Effector memory CD4-positive, alpha-beta T cell (primary cell): ENCODE results near the gene CHST10.

ENCODE experiments used
- DNase-seq, 3 donors: peaks; one replicate each; pipeline ENCODE4 v3.0.0-alpha.2; 2020
- H3K27ac ChIP-seq: 2 replicates; pipeline ENCODE4 v1.7.0; 2013; ENCODE audit warnings: mild to moderate bottlenecking, low read length, moderate library complexity; ENCODE audit not compliant: insufficient read depth, poor library complexity, severe bottlenecking
- H3K27me3 ChIP-seq: replicated peaks from 2 replicates; pipeline ENCODE4 v1.7.0; 2013; ENCODE audit warnings: mild to moderate bottlenecking, low read length; ENCODE audit not compliant: insufficient read depth, control insufficient read depth, poor library complexity, severe bottlenecking
- H3K36me3 ChIP-seq: 2 replicates; pipeline ENCODE4 v1.7.0; 2013; ENCODE audit warnings: mild to moderate bottlenecking, low read length, moderate library complexity; ENCODE audit not compliant: control insufficient read depth, insufficient read depth
- H3K4me1 ChIP-seq: 2 replicates; pipeline ENCODE4 v1.7.0; 2013; ENCODE audit warnings: low read length, mild to moderate bottlenecking; ENCODE audit not compliant: control insufficient read depth, insufficient read depth, poor library complexity, severe bottlenecking
- H3K4me3 ChIP-seq: 2 replicates; pipeline ENCODE4 v1.7.0; 2013; ENCODE audit warnings: low read length, low read depth, mild to moderate bottlenecking; ENCODE audit not compliant: insufficient read depth, poor library complexity, severe bottlenecking
- H3K9me3 ChIP-seq: 2 replicates; pipeline ENCODE4 v1.7.0; 2013; ENCODE audit warnings: mild to moderate bottlenecking, low read length, moderate library complexity; ENCODE audit not compliant: control insufficient read depth

CHST10 gene

DNA sequence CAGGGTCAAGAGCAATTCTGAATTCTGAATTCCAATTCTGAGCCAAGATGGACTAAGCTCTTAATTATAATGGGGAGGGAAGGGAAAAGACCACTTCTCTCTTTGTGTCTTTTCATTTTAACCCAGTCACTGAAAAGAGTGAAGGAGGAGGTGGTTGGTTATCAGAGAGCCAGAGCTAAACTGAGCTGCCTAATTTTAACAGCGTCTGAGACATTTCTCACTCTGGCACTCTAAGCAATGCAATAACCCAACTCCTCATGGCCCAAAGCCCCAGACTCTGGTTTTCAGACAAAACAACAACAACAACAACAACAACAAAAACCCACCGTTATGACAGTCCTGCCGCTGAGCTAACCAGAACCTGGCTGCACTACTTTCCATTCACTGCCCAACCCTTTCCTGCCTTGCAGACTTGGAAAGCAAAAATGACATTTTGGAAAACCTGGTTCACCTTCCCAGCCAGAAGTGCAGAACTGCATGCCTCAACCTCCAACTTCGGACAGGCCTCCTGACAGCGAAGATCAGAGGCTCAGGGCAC, 1.0 kb downstream of the CHST10 start:
- H3K4me3 ChIP-seq, result peak overlapping the region; percentile 59
- no peaks in the 10 kb centered on the region for H3K36me3 ChIP-seq
- no peak for DNase-seq
- H3K27ac ChIP-seq, result no peak overlapping the region
- H3K4me1 ChIP-seq, result peaks cover 6% of the 10 kb centered on the region
- H3K9me3 ChIP-seq, result no peaks in the 10 kb centered on the region
- no peaks in the 10 kb centered on the region for H3K27me3 ChIP-seq

DNA sequence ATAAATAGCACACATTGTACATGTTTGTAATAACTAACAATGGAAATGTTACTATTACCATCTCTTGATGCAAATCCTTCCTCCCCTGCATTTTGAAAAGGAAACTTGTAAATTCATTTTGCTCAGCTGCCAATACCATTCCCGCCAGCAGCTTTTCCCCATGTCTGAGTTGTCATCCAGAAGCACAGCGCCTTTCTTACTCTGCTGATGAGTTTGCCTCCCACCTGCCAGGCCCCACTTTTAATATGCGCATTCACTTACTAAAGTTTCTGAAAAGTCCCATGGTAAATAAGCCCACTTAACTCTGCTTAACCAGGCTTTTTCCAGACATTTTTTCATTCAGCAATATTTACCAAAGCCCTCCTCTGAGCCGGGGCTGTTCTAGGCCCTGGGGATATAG, 3.9 kb downstream of the CHST10 start:
- H3K9me3 ChIP-seq, result no peaks in the 10 kb centered on the region
- no peaks in the 10 kb centered on the region for H3K36me3 ChIP-seq
- H3K27me3 ChIP-seq, result no peaks in the 10 kb centered on the region
- no peak overlapping the region for H3K27ac ChIP-seq
- H3K4me1 ChIP-seq, result peaks cover 6% of the 10 kb centered on the region
- H3K4me3 ChIP-seq, result no peak overlapping the region
- DNase-seq, result no peak

DNA sequence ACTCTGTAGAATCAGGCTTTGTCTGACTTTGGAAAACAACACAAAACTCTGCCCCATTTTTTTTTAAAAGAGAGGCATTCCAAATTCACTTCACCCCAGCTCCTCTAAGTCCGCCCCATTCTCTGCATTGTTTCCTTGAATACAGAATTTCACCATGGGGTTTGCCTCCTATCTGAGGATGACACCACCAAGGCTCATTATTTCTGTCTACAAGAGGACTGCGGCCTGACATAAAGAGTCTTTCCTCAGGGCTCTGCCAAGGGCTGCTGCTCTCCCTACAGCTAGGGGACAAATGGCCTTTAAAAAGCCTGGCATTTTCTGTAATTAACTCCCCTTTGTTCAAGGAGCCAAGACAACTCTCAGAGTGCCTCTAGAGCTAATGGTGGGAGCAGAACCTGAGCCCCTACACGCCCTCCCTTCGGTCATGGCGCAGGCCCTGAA, 4.6 kb downstream of the CHST10 start:
- no peak for DNase-seq
- Histone ChIP-seq H3K4me1 (peaks cover 6% of the 10 kb centered on the region), H3K4me3 (no peak overlapping the region), H3K27me3 (no peaks in the 10 kb centered on the region), H3K9me3 (no peaks in the 10 kb centered on the region), H3K36me3 (no peaks in the 10 kb centered on the region), H3K27ac (no peak overlapping the region)

DNA sequence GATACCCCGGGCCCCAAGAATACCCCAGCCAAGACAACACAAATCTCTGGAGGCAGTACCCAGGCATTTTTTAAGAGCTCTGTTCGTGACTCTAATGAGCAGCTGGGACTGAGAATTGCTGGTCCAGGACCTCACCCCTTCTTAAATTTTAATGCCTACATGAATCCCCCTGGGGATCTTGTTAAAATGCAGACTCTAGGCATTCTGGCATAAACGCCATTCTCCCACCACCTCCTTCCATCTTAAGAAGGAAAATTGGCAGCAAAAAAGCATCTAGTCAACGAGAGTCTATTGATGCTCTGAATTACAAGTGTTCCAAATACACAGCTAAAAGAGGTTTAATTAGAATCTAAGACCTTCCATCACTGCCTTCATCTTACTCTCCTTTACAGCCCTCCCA, 5.0 kb downstream of the CHST10 start:
- no peaks in the 10 kb centered on the region for H3K36me3 ChIP-seq
- DNase-seq, result no peak
- H3K9me3 ChIP-seq, result no peaks in the 10 kb centered on the region
- H3K27ac ChIP-seq, result no peak overlapping the region
- peaks cover 6% of the 10 kb centered on the region for H3K4me1 ChIP-seq
- H3K27me3 ChIP-seq, result no peaks in the 10 kb centered on the region
- H3K4me3 ChIP-seq, result no peak overlapping the region

DNA sequence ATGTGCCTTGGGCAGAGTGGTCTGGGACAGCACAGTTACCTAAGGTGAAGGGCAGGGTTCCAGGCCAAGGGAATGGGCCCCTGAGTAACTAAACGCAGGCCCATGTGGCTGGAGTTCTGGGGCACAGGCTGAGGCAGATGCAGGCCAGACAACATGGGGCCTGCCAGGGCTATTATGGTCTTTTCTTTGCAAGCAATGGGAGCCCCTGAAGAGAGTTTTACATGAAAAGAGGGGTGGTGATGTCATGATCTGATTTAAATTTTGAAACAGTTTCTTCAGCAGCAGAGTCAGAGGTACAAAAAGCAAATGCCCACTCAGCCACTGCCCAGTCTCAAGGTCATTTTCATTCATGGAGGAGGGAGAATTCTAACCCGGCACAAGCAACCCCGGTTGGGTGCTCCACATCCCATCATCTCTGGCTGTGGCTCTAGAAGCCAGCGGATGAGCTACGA, 5.6 kb downstream of the CHST10 start:
- H3K9me3 ChIP-seq, result no peaks in the 10 kb centered on the region

DNA sequence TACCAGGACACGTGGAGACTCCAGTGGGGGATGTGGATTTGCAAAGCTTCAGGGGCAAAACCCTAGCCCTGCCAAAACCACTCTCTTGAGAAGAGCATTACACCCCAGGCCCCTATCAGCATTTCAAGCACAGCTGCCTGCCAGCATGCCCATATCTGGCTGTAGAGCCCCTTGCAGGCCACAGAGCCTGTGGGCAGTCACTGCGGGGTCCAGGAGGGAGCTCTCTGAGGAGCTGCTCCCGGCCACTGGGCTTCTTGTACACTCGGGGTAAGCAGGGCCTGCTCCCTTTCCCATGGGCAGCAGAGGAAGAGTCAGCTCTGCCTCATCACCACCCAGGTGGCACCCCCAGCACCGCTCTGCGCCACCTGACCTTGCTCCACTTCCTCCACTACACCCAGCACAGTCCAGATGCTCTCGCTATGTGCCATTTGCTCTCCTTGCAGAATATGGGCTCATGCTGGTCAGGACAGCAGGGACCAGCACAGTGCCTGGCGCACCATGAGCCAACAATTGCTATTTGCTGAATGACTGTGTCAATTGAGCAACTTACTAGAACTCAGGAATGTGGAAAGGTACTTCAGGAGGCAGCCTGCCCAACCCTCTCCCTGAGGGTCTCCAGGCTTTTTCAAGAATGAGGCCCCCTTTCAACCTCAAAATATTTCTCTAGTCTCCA, 7.4 kb downstream of the CHST10 start:
- no peaks in the 10 kb centered on the region for H3K36me3 ChIP-seq
- H3K4me3 ChIP-seq, result no peak overlapping the region
- H3K27me3 ChIP-seq, result no peaks in the 10 kb centered on the region
- no peaks in the 10 kb centered on the region for H3K9me3 ChIP-seq
- DNase-seq, result no peak
- H3K4me1 ChIP-seq, result no peaks in the 10 kb centered on the region
- H3K27ac ChIP-seq, result no peak overlapping the region

More for the DNA sequence above, 5.6 kb downstream of the CHST10 start:
- no peak for DNase-seq
- H3K27ac ChIP-seq, result no peak overlapping the region
- H3K4me3 ChIP-seq, result no peak overlapping the region
- peaks cover 4% of the 10 kb centered on the region for H3K4me1 ChIP-seq
- no peaks in the 10 kb centered on the region for H3K36me3 ChIP-seq
- no peaks in the 10 kb centered on the region for H3K27me3 ChIP-seq

DNA sequence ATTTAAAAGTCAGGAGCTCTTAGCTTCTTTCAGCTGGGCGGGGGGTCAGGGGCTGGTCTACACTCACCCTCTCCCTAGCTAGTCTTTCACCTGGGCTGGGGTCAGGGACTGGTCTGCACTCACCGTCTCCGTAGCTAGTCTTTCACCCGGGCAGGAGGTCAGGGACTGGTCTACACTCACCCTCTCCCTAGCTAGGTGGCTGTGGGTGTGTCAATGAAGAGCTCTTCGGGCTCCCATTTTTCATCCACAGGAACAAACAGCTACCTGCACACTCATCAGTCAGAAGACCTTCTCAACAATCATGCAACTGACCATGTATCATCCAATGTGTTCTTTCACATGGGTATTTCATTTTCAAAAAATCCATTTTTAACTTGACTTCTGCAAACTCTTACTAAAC, 8.0 kb downstream of the CHST10 start:
- Histone ChIP-seq H3K27me3 (no peaks in the 10 kb centered on the region), H3K4me3 (no peak overlapping the region), H3K36me3 (no peaks in the 10 kb centered on the region), H3K27ac (no peak overlapping the region), H3K4me1 (no peaks in the 10 kb centered on the region), H3K9me3 (no peaks in the 10 kb centered on the region)
- DNase-seq, result no peak

DNA sequence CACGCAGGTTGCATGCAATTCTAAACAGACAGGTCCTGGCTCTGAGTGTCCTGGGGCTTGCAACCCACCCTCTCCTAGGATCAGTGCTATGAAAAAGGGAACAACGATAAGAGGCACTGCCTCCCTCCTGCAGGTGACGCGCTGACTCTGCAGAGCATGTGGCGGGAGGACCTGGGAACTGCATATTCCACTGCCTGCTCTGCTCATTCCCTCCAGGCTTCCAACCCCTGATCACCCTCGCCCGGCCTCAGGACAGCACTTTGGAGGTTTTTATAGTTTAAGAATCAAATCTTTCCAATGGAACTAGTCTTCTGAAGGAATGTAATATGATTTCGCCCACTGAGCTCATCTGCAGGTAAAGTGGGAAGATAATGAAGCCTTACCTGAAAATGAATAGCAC, 8.5 kb downstream of the CHST10 start:
- H3K27me3 ChIP-seq, result no peaks in the 10 kb centered on the region
- H3K27ac ChIP-seq, result no peak overlapping the region
- no peaks in the 10 kb centered on the region for H3K36me3 ChIP-seq
- H3K4me1 ChIP-seq, result no peaks in the 10 kb centered on the region
- H3K4me3 ChIP-seq, result no peak overlapping the region
- H3K9me3 ChIP-seq, result no peaks in the 10 kb centered on the region
- no peak for DNase-seq

DNA sequence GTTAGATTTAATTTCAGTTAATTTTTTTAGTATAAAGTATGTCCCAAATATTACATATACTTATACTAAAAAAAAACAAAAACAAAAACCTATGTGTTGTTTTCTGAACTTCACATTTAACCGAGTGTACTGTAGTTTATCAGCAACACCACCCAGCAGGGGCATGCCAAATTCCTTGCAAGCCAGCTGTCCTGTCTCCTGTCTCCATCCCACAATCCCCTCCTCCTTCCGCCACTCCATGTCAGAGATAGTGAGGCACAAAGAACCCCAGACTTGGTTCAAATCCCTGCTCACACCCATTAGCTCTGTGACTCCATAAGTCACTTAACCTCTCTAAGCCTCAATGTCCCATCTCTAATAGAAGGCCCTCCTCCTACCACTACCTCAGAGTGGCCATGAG, 9.4 kb downstream of the CHST10 start:
- H3K36me3 ChIP-seq, result no peaks in the 10 kb centered on the region
- H3K27me3 ChIP-seq, result no peaks in the 10 kb centered on the region
- H3K4me1 ChIP-seq, result no peaks in the 10 kb centered on the region
- H3K9me3 ChIP-seq, result no peaks in the 10 kb centered on the region
- DNase-seq, result no peak
- H3K4me3 ChIP-seq, result no peak overlapping the region
- no peak overlapping the region for H3K27ac ChIP-seq

DNA sequence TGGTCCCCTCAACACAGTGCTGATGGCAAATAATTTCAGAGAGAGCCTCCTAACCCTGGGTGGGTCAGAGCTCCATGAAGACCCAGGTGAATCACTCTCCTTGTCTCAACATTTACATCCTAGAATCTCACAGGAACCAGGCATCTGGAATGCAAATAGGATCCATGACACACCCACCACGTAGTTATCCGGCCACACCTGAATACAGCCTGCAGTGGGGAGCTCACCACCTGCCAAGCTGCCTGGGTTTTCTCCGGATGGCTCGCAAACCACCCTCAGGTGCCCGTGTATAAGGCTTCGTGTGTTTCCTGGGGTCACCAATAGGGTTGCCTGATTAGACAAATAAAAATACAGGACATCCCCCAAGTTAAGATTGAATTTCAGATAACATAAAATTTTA, 9.9 kb downstream of the CHST10 start:
- H3K27ac ChIP-seq, result no peak overlapping the region
- DNase-seq, result no peak
- H3K27me3 ChIP-seq, result no peaks in the 10 kb centered on the region
- no peaks in the 10 kb centered on the region for H3K36me3 ChIP-seq
- H3K4me1 ChIP-seq, result no peaks in the 10 kb centered on the region
- no peak overlapping the region for H3K4me3 ChIP-seq
- H3K9me3 ChIP-seq, result no peaks in the 10 kb centered on the region
